ENCODE results near the gene JAG2. TPM values are rescaled to one million over a fixed set of nuclear protein-coding genes. Genes with fewer than 3 reads are reported as not detected.
A peak's percentile ranks its signal among the peaks of the same experiment; 100 is the strongest.

JAG2 gene
- total RNA-seq, 2 experiments from 2014 or later = 0.66 to 1.3 TPM

DNA sequence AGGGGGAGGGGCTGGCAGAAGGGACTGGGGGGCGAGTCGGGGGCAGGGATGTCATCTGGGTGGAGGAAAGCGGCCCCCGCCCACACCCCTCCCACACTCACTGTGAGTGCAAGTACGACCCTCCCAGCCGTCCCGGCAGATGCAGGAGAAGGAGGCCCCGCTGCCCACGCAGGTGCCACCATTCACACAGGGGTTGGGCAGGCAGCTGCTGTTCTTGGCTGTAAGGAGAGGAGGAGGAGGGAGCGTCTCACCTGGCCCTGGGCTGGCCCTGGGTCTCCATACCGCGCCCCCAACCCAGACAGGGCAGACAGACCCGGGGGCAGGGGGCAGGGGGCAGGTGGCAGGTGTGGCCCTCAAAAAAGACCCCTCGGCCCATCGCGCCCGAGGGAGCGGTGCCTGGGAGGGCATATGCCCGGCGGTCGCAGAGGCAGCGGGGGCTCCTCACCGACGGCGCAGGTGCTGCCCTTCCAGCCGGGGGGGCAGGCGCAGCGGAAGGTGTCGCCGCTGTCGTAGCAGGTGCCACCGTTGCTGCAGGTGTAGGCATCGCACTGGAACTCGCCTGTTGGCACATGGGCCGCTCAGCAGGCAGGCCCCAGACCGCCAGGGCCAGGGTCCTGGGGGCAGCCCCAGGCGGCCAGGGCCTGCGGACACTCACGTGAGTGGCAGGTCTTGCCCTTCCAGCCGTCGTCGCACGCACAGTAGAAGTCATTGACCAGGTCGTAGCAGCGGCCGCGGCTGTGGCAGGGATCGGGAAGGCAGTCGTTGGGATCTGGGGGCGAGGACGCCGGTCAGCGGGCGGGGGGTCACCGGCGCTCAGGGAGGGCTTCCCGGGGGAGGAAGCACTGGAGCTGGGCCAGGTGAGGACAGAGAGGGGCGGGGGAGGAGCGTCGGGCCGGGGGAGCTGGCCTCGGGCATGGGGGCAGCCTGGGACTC lies 20.6 kb downstream of the JAG2 start:
- ChIA-PET CTCF (no interaction called here), POLR2A (no interaction called here)
- no peaks in the 10 kb centered on the region for H3K27me3 ChIP-seq (ENCODE audit: control insufficient read depth in 1 of 2, insufficient read depth in 2 of 2, low read length in 2 of 2)

GRCh38 chr14:105146976-105147635 lies 21.5 kb downstream of the JAG2 start:
- no peaks in the 10 kb centered on the region for H3K4me1 Mint-ChIP-seq (ENCODE audit: low read depth)
- no peak overlapping the region for H3K27ac Mint-ChIP-seq
- no peaks in the 10 kb centered on the region for H3K36me3 Mint-ChIP-seq (ENCODE audit: low read depth)
- no peak overlapping the region for H3K4me3 ChIP-seq (ENCODE audit: low read length)
- ChIA-PET CTCF (no interaction called here), POLR2A (no interaction called here)
- peaks cover 0 to 4% of the 10 kb centered on the region in 2 experiments for H3K9me3 ChIP-seq (ENCODE audit: control insufficient read depth in 1 of 2, insufficient read depth in 1 of 2, low read length in 2 of 2)
- no peaks in the 10 kb centered on the region for H3K9me3 Mint-ChIP-seq
- TF ChIP-seq, protein P1, sequence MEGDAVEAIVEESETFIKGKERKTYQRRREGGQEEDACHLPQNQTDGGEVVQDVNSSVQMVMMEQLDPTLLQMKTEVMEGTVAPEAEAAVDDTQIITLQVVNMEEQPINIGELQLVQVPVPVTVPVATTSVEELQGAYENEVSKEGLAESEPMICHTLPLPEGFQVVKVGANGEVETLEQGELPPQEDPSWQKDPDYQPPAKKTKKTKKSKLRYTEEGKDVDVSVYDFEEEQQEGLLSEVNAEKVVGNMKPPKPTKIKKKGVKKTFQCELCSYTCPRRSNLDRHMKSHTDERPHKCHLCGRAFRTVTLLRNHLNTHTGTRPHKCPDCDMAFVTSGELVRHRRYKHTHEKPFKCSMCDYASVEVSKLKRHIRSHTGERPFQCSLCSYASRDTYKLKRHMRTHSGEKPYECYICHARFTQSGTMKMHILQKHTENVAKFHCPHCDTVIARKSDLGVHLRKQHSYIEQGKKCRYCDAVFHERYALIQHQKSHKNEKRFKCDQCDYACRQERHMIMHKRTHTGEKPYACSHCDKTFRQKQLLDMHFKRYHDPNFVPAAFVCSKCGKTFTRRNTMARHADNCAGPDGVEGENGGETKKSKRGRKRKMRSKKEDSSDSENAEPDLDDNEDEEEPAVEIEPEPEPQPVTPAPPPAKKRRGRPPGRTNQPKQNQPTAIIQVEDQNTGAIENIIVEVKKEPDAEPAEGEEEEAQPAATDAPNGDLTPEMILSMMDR (IDR thresholded peaks at IDR 0.05) = no peak
- ATAC-seq (ENCODE audit: poor library complexity) = no peak
- no peak overlapping the region for H3K27ac ChIP-seq (ENCODE audit: low read depth in 1 of 2, low read length in 2 of 2)
- H3K4me3 Mint-ChIP-seq = no peak overlapping the region
- intact Hi-C loops (cut with DNase I, micrococcal nuclease) = no loop called here
- no peaks in the 10 kb centered on the region for H3K27me3 Mint-ChIP-seq
- peak in 1 of 14 experiments; percentile 4 for DNase-seq
- no peaks in the 10 kb centered on the region for H3K36me3 ChIP-seq (ENCODE audit: insufficient read depth, low read length)
- no peaks in the 10 kb centered on the region for H3K4me1 ChIP-seq (ENCODE audit: insufficient read depth, low read length)
- H3K27me3 ChIP-seq (ENCODE audit: control insufficient read depth in 1 of 2, insufficient read depth in 2 of 2, low read length in 2 of 2) = no peaks in the 10 kb centered on the region

More for the DNA sequence above, 20.6 kb downstream of the JAG2 start:
- no peak overlapping the region for H3K27ac Mint-ChIP-seq
- H3K36me3 Mint-ChIP-seq (ENCODE audit: low read depth) = no peaks in the 10 kb centered on the region
- no peaks in the 10 kb centered on the region for H3K4me1 ChIP-seq (ENCODE audit: insufficient read depth, low read length)
- H3K27me3 Mint-ChIP-seq = no peaks in the 10 kb centered on the region
- TF ChIP-seq, protein P1 (IDR thresholded peaks at IDR 0.05) = no peak
- H3K27ac ChIP-seq (ENCODE audit: low read depth in 1 of 2, low read length in 2 of 2) = no peak overlapping the region
- peaks cover 0 to 4% of the 10 kb centered on the region in 2 experiments for H3K9me3 ChIP-seq (ENCODE audit: control insufficient read depth in 1 of 2, insufficient read depth in 1 of 2, low read length in 2 of 2)
- no peaks in the 10 kb centered on the region for H3K36me3 ChIP-seq (ENCODE audit: insufficient read depth, low read length)
- H3K9me3 Mint-ChIP-seq = no peaks in the 10 kb centered on the region
- no peak overlapping the region for H3K4me3 Mint-ChIP-seq
- DNase-seq (peak in 1 of 14 experiments; percentile 2), ATAC-seq (ENCODE audit: poor library complexity) (no peak)
- H3K4me1 Mint-ChIP-seq (ENCODE audit: low read depth) = no peaks in the 10 kb centered on the region
- intact Hi-C loops (cut with DNase I, micrococcal nuclease) = no loop called here
- no peak overlapping the region for H3K4me3 ChIP-seq (ENCODE audit: low read length)

- Histone ChIP-seq H3K27ac (ENCODE audit: low read depth in 1 of 2, low read length in 2 of 2) (no peak overlapping the region), H3K9me3 (ENCODE audit: control insufficient read depth in 1 of 2, insufficient read depth in 1 of 2, low read length in 2 of 2) (peaks cover 0 to 12% of the 10 kb centered on the region in 2 experiments), H3K36me3 (ENCODE audit: insufficient read depth, low read length) (no peaks in the 10 kb centered on the region), H3K4me1 (ENCODE audit: insufficient read depth, low read length) (no peaks in the 10 kb centered on the region), H3K27me3 (ENCODE audit: control insufficient read depth in 1 of 2, insufficient read depth in 2 of 2, low read length in 2 of 2) (no peaks in the 10 kb centered on the region), H3K4me3 (ENCODE audit: low read length) (no peak overlapping the region)
- H3K27me3 Mint-ChIP-seq = no peaks in the 10 kb centered on the region
- H3K4me3 Mint-ChIP-seq = no peak overlapping the region
- TF ChIP-seq, protein P1 (IDR thresholded peaks at IDR 0.05) = no peak
- no peak for ATAC-seq (ENCODE audit: poor library complexity)
- ChIA-PET CTCF (no interaction called here), POLR2A (no interaction called here)
- H3K27ac Mint-ChIP-seq = no peak overlapping the region
- no peaks in the 10 kb centered on the region for H3K36me3 Mint-ChIP-seq (ENCODE audit: low read depth)
- intact Hi-C loops (cut with DNase I, micrococcal nuclease) = no loop called here
- DNase-seq = peak in 1 of 14 experiments; percentile 4
- no peaks in the 10 kb centered on the region for H3K4me1 Mint-ChIP-seq (ENCODE audit: low read depth)
- H3K9me3 Mint-ChIP-seq = no peaks in the 10 kb centered on the region
Observed at GRCh38 chr14:105146181-105146975, 22.2 kb downstream of the JAG2 start.

All from CD4-positive, alpha-beta T cell (primary cell).